ENCODE measurements around the gene TBCE. TPM values are rescaled to one million over a fixed set of nuclear protein-coding genes. Genes with fewer than 3 reads are reported as not detected.
"Not testable (repeated sequence)": the region's sequence is repeated elsewhere in the genome, so short reads cannot be mapped to it uniquely, and the experiment has no call there.

The TBCE gene
- polyA plus RNA-seq, 1 experiment, result 16.0 TPM

- H3K4me3 ChIP-seq (ENCODE audit: low read depth, low read length), result no peak overlapping the region
- no peak for DNase-seq (ENCODE audit: low read depth)
- TF ChIP-seq CTCF (IDR thresholded peaks at IDR 0.05; ENCODE audit: insufficient read depth, low read depth, low read length), result no peak
- peaks cover 11% of the 10 kb centered on the region for H3K36me3 ChIP-seq (ENCODE audit: control insufficient read depth, insufficient read depth, low read length)
- CTCF ChIA-PET, result interaction anchor here (1.1 kb wide), 1 partner anchor 34 kb away, joined by 3 read pairs; no protein-coding TSS in a partner anchor
- POLR2A ChIA-PET, result interaction anchor here (0.6 kb wide), 1 partner anchor 172 kb away, joined by 6 read pairs; no protein-coding TSS in a partner anchor
- no peaks in the 10 kb centered on the region for H3K27me3 ChIP-seq (ENCODE audit: control insufficient read depth, insufficient read depth, low read length)
Observed at GRCh38 chr1:235450886-235451483, 83.8 kb downstream of the TBCE start.

GRCh38 chr1:235454021-235454420 is 86.8 kb downstream of the TBCE start:
- Histone ChIP-seq H3K4me3 (ENCODE audit: low read depth, low read length) (no peak overlapping the region), H3K27me3 (ENCODE audit: control insufficient read depth, insufficient read depth, low read length) (no peaks in the 10 kb centered on the region), H3K36me3 (ENCODE audit: control insufficient read depth, insufficient read depth, low read length) (peaks cover 6% of the 10 kb centered on the region)
- ChIA-PET POLR2A (no interaction called here), CTCF (interaction anchor here (0.6 kb wide), 1 partner anchor 50 kb away, joined by 3 read pairs; the partner anchor contains the start of gene B3GALNT2)
- no peak for DNase-seq (ENCODE audit: low read depth)
- no peak for TF ChIP-seq CTCF (IDR thresholded peaks at IDR 0.05; ENCODE audit: insufficient read depth, low read depth, low read length)

GRCh38 chr1:235455097-235455496 is 87.9 kb downstream of the TBCE start:
- no peak for TF ChIP-seq CTCF (IDR thresholded peaks at IDR 0.05; ENCODE audit: insufficient read depth, low read depth, low read length)
- Histone ChIP-seq H3K36me3 (ENCODE audit: control insufficient read depth, insufficient read depth, low read length) (peaks cover 5% of the 10 kb centered on the region), H3K4me3 (ENCODE audit: low read depth, low read length) (no peak overlapping the region), H3K27me3 (ENCODE audit: control insufficient read depth, insufficient read depth, low read length) (no peaks in the 10 kb centered on the region)
- DNase-seq (ENCODE audit: low read depth), result no peak
- POLR2A ChIA-PET, result interaction anchor here (0.6 kb wide), 1 partner anchor 9 kb away, joined by 11 read pairs; no protein-coding TSS in a partner anchor
- CTCF ChIA-PET, result no interaction called here

- H3K4me3 ChIP-seq (ENCODE audit: low read depth, low read length), result no peak overlapping the region
- H3K27me3 ChIP-seq (ENCODE audit: control insufficient read depth, insufficient read depth, low read length), result no peaks in the 10 kb centered on the region
- DNase-seq (ENCODE audit: low read depth), result no peak
- peaks cover 5% of the 10 kb centered on the region for H3K36me3 ChIP-seq (ENCODE audit: control insufficient read depth, insufficient read depth, low read length)
- CTCF ChIA-PET, result no interaction called here
- POLR2A ChIA-PET, result no interaction called here
- TF ChIP-seq CTCF (IDR thresholded peaks at IDR 0.05; ENCODE audit: insufficient read depth, low read depth, low read length), result no peak
Observed at GRCh38 chr1:235455823-235456222, 88.6 kb downstream of the TBCE start.

- POLR2A ChIA-PET; H3K27me3 ChIP-seq (ENCODE audit: control insufficient read depth, insufficient read depth, low read length); H3K4me3 ChIP-seq (ENCODE audit: low read depth, low read length); H3K36me3 ChIP-seq (ENCODE audit: control insufficient read depth, insufficient read depth, low read length); DNase-seq (ENCODE audit: low read depth); CTCF ChIA-PET: not testable (repeated sequence)
Observed at GRCh38 chr1:235457856-235458255, 90.6 kb downstream of the TBCE start.

- DNase-seq (ENCODE audit: low read depth), result no peak
- no peaks in the 10 kb centered on the region for H3K27me3 ChIP-seq (ENCODE audit: control insufficient read depth, insufficient read depth, low read length)
- H3K4me3 ChIP-seq (ENCODE audit: low read depth, low read length), result no peak overlapping the region
- TF ChIP-seq CTCF (IDR thresholded peaks at IDR 0.05; ENCODE audit: insufficient read depth, low read depth, low read length), result no peak
- ChIA-PET CTCF (interaction anchor here (0.6 to 1.2 kb wide), 3 partner anchors 10 to 207 kb away, joined by 3 read pairs; no protein-coding TSS in a partner anchor), POLR2A (no interaction called here)
- H3K36me3 ChIP-seq (ENCODE audit: control insufficient read depth, insufficient read depth, low read length), result no peaks in the 10 kb centered on the region
Observed at GRCh38 chr1:235460770-235461169, 93.5 kb downstream of the TBCE start.

Measured in BJ (cell line).